WTC11 (cell line): Measurements from ENCODE around the gene GATA1. TPM values are rescaled to one million over a fixed set of nuclear protein-coding genes. Genes with fewer than 3 reads are reported as not detected.

Experiments
- ATAC-seq: fragments of 200-7000 bp; cut with Tn5 transposase; 2 replicates; pipeline ENCODE4 v1.10.0; 2021; ENCODE audit warnings: mild to moderate bottlenecking, moderate library complexity
- CTCF ChIA-PET: fragments of 300-600 bp; sonication (Branson Sonifier 250); formaldehyde crosslinking; loops from one replicate; lab custom pipeline; 2021; ENCODE audit warnings: antibody characterized with exemption; lab: Charles Lee
- POLR2A ChIA-PET: fragments of 350-600 bp; sonication (Branson Sonifier 250); formaldehyde crosslinking; loops from one replicate; lab custom pipeline; 2021; ENCODE audit warnings: antibody characterized with exemption; lab: Charles Lee
- DNase-seq: peaks from one replicate; pipeline ENCODE4 v3.0.0; 2021; ENCODE audit warnings: low spot score
- H3K27ac Mint-ChIP-seq: 2 replicates; pipeline ENCODE4 v1.8.0; 2021; ENCODE audit warnings: mixed read lengths
- H3K27me3 Mint-ChIP-seq: 2 replicates; pipeline ENCODE4 v1.8.0; 2021; ENCODE audit warnings: low read depth, mild to moderate bottlenecking, moderate library complexity, mixed read lengths
- H3K36me3 Mint-ChIP-seq: 2 replicates; pipeline ENCODE4 v1.8.0; 2021; ENCODE audit warnings: mixed read lengths
- H3K4me1 Mint-ChIP-seq: 2 replicates; pipeline ENCODE4 v1.8.0; 2022; ENCODE audit warnings: mixed read lengths
- H3K4me3 Mint-ChIP-seq: 2 replicates; pipeline ENCODE4 v1.8.0; 2021; ENCODE audit warnings: mild to moderate bottlenecking, moderate library complexity, mixed read lengths
- H3K9me3 Mint-ChIP-seq: 2 replicates; pipeline ENCODE4 v1.8.0; 2021; ENCODE audit warnings: mixed read lengths
- ATF1 ChIP-seq: sonication (generic); formaldehyde crosslinking; IDR thresholded peaks from 2 replicates; pipeline ENCODE4 v1.8.1; 2023; ENCODE audit warnings: mild to moderate bottlenecking, moderate library complexity, missing genetic modification reagents
- CBFB ChIP-seq: sonication (generic); formaldehyde crosslinking; IDR thresholded peaks from 2 replicates; pipeline ENCODE4 v1.8.1; 2022; ENCODE audit warnings: mild to moderate bottlenecking, low read depth, missing genetic modification reagents
- CREB1 ChIP-seq: sonication (generic); formaldehyde crosslinking; IDR thresholded peaks from 2 replicates; pipeline ENCODE4 v1.8.0; 2023; ENCODE audit warnings: mild to moderate bottlenecking, missing genetic modification reagents
- FOXK1 ChIP-seq: sonication (generic); formaldehyde crosslinking; IDR thresholded peaks from 2 replicates; pipeline ENCODE4 v1.8.0; 2022; ENCODE audit warnings: mild to moderate bottlenecking, moderate library complexity, missing genetic modification reagents
- GABPB1 ChIP-seq: sonication (generic); formaldehyde crosslinking; IDR thresholded peaks from 2 replicates; pipeline ENCODE4 v1.8.1; 2023; ENCODE audit warnings: mild to moderate bottlenecking, missing genetic modification reagents
- GRHL2 ChIP-seq: fragments of 250-450 bp; sonication (Bioruptor Pico); IDR thresholded peaks from 2 replicates; pipeline ENCODE4 v1.8.0; 2022; ENCODE audit warnings: mild to moderate bottlenecking, moderate library complexity; ENCODE audit not compliant: insufficient replicate concordance, severe bottlenecking
- NFATC4 ChIP-seq: fragments of 250-450 bp; sonication (Bioruptor Pico); IDR thresholded peaks from 2 replicates; pipeline ENCODE4 v1.9.0; 2021; ENCODE audit warnings: mild to moderate bottlenecking
- OVOL2 ChIP-seq: fragments of 250-450 bp; sonication (Bioruptor Pico); IDR thresholded peaks from 2 replicates; pipeline ENCODE4 v1.9.0; 2021; ENCODE audit warnings: mild to moderate bottlenecking, borderline replicate concordance
- SMAD4 ChIP-seq: sonication (generic); formaldehyde crosslinking; IDR thresholded peaks from 2 replicates; pipeline ENCODE4 v1.8.0; 2022; ENCODE audit warnings: mild to moderate bottlenecking, missing genetic modification reagents
- SOX15 ChIP-seq: fragments of 250-450 bp; sonication (Bioruptor Pico); IDR thresholded peaks from 2 replicates; pipeline ENCODE4 v1.9.0; 2021; ENCODE audit warnings: mild to moderate bottlenecking
- TP53 ChIP-seq: sonication (generic); formaldehyde crosslinking; IDR thresholded peaks from 2 replicates; pipeline ENCODE4 v1.8.1; 2023; ENCODE audit warnings: mild to moderate bottlenecking, missing genetic modification reagents
- ZNF423 ChIP-seq: fragments of 250-450 bp; sonication (Bioruptor Pico); IDR thresholded peaks from 2 replicates; pipeline ENCODE4 v2.1.2; 2022; ENCODE audit warnings: mild to moderate bottlenecking, moderate library complexity
- total RNA-seq: library from RNA; stranded (reverse); gene quantifications from 3 replicates; pipeline ENCODE4 v1.2.3, GENCODE V29; 2021
- TF ChIP-seq, protein P1 (sequence below): sonication (generic); formaldehyde crosslinking; IDR thresholded peaks from 2 replicates; pipeline ENCODE4 v1.8.0; 2022; ENCODE audit warnings: mild to moderate bottlenecking, missing genetic modification reagents
- TF ChIP-seq, protein P2 (sequence below): fragments of 250-450 bp; sonication (Bioruptor Pico); IDR thresholded peaks from 2 replicates; pipeline ENCODE4 v1.9.0; 2021; ENCODE audit warnings: mild to moderate bottlenecking, borderline replicate concordance
- TF ChIP-seq, protein P3 (sequence below): fragments of 250-450 bp; sonication (Bioruptor Pico); IDR thresholded peaks from 2 replicates; pipeline ENCODE4 v1.9.0; 2021; ENCODE audit warnings: mild to moderate bottlenecking
- TF ChIP-seq, protein P4 (sequence below): sonication (generic); formaldehyde crosslinking; IDR thresholded peaks from 2 replicates; pipeline ENCODE4 v1.8.1; 2023; ENCODE audit warnings: mild to moderate bottlenecking, missing genetic modification reagents, moderate library complexity
- TF ChIP-seq, protein P5 (sequence below): fragments of 250-450 bp; sonication (Bioruptor Pico); IDR thresholded peaks from 2 replicates; pipeline ENCODE4 v1.9.0; 2021; ENCODE audit warnings: mild to moderate bottlenecking

Gene GATA1
- total RNA-seq, 1 experiment from 2014 or later: 0.26 TPM

DNA sequence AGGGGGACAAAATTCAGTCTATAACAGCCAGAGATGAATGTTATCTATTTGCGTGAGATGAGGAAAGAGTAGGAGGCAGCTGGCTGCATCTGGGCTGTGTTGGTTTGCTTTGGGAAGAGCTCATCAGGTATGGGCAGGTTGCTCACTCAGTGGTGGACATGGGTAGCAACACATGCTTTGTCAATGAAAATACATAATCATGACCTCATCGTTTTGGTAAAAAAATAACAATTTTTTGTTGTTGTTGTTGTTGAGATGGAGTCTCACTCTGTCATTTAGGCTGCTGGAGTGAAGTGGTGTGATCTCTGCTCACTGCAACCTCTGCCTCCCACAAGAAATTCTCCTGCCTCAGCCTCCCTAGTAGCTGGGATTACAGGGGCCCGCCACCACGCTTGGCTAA is 41.2 kb upstream of the GATA1 start:
- no peaks in the 10 kb centered on the region for H3K27me3 Mint-ChIP-seq
- H3K4me1 Mint-ChIP-seq: no peaks in the 10 kb centered on the region
- TF ChIP-seq FOXK1: no peak
- no peak for TF ChIP-seq GRHL2
- TF ChIP-seq, protein P1, sequence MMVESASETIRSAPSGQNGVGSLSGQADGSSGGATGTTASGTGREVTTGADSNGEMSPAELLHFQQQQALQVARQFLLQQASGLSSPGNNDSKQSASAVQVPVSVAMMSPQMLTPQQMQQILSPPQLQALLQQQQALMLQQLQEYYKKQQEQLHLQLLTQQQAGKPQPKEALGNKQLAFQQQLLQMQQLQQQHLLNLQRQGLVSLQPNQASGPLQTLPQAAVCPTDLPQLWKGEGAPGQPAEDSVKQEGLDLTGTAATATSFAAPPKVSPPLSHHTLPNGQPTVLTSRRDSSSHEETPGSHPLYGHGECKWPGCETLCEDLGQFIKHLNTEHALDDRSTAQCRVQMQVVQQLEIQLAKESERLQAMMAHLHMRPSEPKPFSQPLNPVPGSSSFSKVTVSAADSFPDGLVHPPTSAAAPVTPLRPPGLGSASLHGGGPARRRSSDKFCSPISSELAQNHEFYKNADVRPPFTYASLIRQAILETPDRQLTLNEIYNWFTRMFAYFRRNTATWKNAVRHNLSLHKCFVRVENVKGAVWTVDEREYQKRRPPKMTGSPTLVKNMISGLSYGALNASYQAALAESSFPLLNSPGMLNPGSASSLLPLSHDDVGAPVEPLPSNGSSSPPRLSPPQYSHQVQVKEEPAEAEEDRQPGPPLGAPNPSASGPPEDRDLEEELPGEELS: no peak
- TF ChIP-seq CBFB: no peak
- TF ChIP-seq GABPB1: no peak
- TF ChIP-seq, protein P2, sequence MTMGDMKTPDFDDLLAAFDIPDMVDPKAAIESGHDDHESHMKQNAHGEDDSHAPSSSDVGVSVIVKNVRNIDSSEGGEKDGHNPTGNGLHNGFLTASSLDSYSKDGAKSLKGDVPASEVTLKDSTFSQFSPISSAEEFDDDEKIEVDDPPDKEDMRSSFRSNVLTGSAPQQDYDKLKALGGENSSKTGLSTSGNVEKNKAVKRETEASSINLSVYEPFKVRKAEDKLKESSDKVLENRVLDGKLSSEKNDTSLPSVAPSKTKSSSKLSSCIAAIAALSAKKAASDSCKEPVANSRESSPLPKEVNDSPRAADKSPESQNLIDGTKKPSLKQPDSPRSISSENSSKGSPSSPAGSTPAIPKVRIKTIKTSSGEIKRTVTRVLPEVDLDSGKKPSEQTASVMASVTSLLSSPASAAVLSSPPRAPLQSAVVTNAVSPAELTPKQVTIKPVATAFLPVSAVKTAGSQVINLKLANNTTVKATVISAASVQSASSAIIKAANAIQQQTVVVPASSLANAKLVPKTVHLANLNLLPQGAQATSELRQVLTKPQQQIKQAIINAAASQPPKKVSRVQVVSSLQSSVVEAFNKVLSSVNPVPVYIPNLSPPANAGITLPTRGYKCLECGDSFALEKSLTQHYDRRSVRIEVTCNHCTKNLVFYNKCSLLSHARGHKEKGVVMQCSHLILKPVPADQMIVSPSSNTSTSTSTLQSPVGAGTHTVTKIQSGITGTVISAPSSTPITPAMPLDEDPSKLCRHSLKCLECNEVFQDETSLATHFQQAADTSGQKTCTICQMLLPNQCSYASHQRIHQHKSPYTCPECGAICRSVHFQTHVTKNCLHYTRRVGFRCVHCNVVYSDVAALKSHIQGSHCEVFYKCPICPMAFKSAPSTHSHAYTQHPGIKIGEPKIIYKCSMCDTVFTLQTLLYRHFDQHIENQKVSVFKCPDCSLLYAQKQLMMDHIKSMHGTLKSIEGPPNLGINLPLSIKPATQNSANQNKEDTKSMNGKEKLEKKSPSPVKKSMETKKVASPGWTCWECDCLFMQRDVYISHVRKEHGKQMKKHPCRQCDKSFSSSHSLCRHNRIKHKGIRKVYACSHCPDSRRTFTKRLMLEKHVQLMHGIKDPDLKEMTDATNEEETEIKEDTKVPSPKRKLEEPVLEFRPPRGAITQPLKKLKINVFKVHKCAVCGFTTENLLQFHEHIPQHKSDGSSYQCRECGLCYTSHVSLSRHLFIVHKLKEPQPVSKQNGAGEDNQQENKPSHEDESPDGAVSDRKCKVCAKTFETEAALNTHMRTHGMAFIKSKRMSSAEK: no peak
- no peak for TF ChIP-seq SMAD4 (CRISPR knock-in tag)
- TF ChIP-seq ZNF423: no peak
- 0 out of 2 replicates have a peak, but pooled peaks cover 4% of the 10 kb centered on the region for H3K9me3 Mint-ChIP-seq
- CTCF ChIA-PET: no interaction called here
- no peak overlapping the region for H3K27ac Mint-ChIP-seq
- no peak overlapping the region for H3K4me3 Mint-ChIP-seq
- ATAC-seq (no peak), DNase-seq (no peak)
- POLR2A ChIA-PET: no interaction called here
- H3K36me3 Mint-ChIP-seq: no peaks in the 10 kb centered on the region

DNA sequence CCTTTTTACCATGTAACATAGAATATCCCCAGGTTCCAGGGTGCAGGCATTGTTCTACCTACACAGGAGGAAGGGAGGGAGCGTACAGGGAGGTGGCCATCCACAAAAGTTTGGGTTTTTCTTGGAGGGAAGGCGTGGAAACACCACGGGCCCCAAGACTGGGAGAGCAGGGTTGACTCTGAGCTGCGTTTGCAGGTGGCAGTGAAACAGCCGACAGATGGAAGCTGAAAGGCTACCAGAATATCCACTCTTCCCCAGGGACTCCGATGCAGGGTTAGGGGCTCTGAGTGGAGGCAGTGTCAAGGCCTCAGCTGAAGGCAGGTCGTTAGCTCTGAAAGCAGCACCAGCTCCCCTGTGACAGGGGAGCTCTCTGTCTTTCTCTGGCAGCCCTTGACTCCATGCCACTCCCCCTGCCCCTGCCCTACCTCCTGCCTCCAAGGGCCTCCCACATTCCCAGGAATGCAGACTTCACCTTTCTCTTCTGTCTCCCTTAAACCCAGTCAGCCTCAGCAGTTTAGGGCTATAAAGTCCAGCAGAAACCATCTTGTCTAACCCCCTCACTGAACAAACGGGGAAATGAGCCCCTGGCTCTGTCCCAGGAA is 38.9 kb upstream of the GATA1 start:
- Mint-ChIP-seq H3K9me3 (no peaks in the 10 kb centered on the region), H3K27me3 (no peaks in the 10 kb centered on the region), H3K27ac (no peak overlapping the region), H3K4me3 (no peak overlapping the region), H3K4me1 (no peaks in the 10 kb centered on the region), H3K36me3 (no peaks in the 10 kb centered on the region)
- ChIA-PET CTCF (no interaction called here), POLR2A (no interaction called here)
- TF ChIP-seq, protein P3, sequence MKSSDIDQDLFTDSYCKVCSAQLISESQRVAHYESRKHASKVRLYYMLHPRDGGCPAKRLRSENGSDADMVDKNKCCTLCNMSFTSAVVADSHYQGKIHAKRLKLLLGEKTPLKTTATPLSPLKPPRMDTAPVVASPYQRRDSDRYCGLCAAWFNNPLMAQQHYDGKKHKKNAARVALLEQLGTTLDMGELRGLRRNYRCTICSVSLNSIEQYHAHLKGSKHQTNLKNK: no peak
- TF ChIP-seq, protein P4, sequence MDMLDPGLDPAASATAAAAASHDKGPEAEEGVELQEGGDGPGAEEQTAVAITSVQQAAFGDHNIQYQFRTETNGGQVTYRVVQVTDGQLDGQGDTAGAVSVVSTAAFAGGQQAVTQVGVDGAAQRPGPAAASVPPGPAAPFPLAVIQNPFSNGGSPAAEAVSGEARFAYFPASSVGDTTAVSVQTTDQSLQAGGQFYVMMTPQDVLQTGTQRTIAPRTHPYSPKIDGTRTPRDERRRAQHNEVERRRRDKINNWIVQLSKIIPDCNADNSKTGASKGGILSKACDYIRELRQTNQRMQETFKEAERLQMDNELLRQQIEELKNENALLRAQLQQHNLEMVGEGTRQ (CRISPR knock-in tag): no peak
- TF ChIP-seq CREB1 (CRISPR knock-in tag) (no peak), ATF1 (CRISPR knock-in tag) (no peak), OVOL2 (CRISPR knock-in tag) (no peak), CBFB (no peak), TP53 (CRISPR knock-in tag) (no peak), SOX15 (no peak), NFATC4 (CRISPR knock-in tag) (no peak)
- TF ChIP-seq, protein P5, sequence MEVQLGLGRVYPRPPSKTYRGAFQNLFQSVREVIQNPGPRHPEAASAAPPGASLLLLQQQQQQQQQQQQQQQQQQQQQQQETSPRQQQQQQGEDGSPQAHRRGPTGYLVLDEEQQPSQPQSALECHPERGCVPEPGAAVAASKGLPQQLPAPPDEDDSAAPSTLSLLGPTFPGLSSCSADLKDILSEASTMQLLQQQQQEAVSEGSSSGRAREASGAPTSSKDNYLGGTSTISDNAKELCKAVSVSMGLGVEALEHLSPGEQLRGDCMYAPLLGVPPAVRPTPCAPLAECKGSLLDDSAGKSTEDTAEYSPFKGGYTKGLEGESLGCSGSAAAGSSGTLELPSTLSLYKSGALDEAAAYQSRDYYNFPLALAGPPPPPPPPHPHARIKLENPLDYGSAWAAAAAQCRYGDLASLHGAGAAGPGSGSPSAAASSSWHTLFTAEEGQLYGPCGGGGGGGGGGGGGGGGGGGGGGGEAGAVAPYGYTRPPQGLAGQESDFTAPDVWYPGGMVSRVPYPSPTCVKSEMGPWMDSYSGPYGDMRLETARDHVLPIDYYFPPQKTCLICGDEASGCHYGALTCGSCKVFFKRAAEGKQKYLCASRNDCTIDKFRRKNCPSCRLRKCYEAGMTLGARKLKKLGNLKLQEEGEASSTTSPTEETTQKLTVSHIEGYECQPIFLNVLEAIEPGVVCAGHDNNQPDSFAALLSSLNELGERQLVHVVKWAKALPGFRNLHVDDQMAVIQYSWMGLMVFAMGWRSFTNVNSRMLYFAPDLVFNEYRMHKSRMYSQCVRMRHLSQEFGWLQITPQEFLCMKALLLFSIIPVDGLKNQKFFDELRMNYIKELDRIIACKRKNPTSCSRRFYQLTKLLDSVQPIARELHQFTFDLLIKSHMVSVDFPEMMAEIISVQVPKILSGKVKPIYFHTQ (CRISPR knock-in tag): no peak
- ATAC-seq: 0 out of 2 replicates have a peak, but pooled peaks have one; percentile 51
- DNase-seq: peak; percentile 10
